Kidney tubule cell (primary cell): ENCODE results near the gene SRSF12.
A peak's percentile ranks its signal among the peaks of the same experiment; 100 is the strongest.
"Not testable (repeated sequence)": the region's sequence is repeated elsewhere in the genome, so short reads cannot be mapped to it uniquely, and the experiment has no call there.

ENCODE experiments used
- DNase-seq: peaks from one replicate; pipeline ENCODE4 v3.0.0-alpha.2; 2018; ENCODE audit warnings: low spot score

Gene SRSF12

GRCh38 chr6:89128256-89128671 is 10.4 kb upstream of the SRSF12 start:
- not testable (repeated sequence) for DNase-seq

- DNase-seq = peak; percentile 50
Measured at GRCh38 chr6:89122625-89123024, 4.8 kb upstream of the SRSF12 start.

- no peak for DNase-seq
Measured at GRCh38 chr6:89121934-89122333, 4.1 kb upstream of the SRSF12 start.

- DNase-seq = peak; percentile 98
Measured at GRCh38 chr6:89120371-89120770, 2.5 kb upstream of the SRSF12 start.

GRCh38 chr6:89118931-89119330 is 1.1 kb upstream of the SRSF12 start:
- DNase-seq = no peak

- no peak for DNase-seq
Measured at GRCh38 chr6:89116702-89117101, 1.2 kb downstream of the SRSF12 start.

- DNase-seq = peak; percentile 39
Measured at GRCh38 chr6:89111933-89112332, 5.9 kb downstream of the SRSF12 start.

- no peak for DNase-seq
Measured at GRCh38 chr6:89110284-89110683, 7.6 kb downstream of the SRSF12 start.

- DNase-seq = no peak
Measured at GRCh38 chr6:89100114-89100513, 17.8 kb downstream of the SRSF12 start.

- DNase-seq = no peak
Measured at GRCh38 chr6:89098461-89098860, 19.4 kb downstream of the SRSF12 start.

GRCh38 chr6:89087881-89088280 is 30.0 kb downstream of the SRSF12 start:
- no peak for DNase-seq

GRCh38 chr6:89085409-89086205 is 32.3 kb downstream of the SRSF12 start:
- no peak for DNase-seq

GRCh38 chr6:89084954-89085353 is 32.9 kb downstream of the SRSF12 start:
- DNase-seq = peak; percentile 31

GRCh38 chr6:89084542-89084941 is 33.3 kb downstream of the SRSF12 start:
- no peak for DNase-seq

- peak; percentile 42 for DNase-seq
Measured at GRCh38 chr6:89082486-89082891, 35.4 kb downstream of the SRSF12 start.

- DNase-seq = peak; percentile 98
Measured at GRCh38 chr6:89081423-89082322, 36.2 kb downstream of the SRSF12 start.

- DNase-seq = no peak
Measured at GRCh38 chr6:89081129-89081422, 36.8 kb downstream of the SRSF12 start.

- peak; percentile 100 for DNase-seq
Measured at GRCh38 chr6:89080281-89081128, 37.4 kb downstream of the SRSF12 start, which contains the start of gene PNRC1. PNRC1 (plus strand) TSS chr6:89080751; CDS start chr6:89080895, 144 bp downstream.

- DNase-seq = peak; percentile 68
Measured at GRCh38 chr6:89079511-89080234, 38.2 kb downstream of the SRSF12 start.

- DNase-seq = peak; percentile 51
Measured at GRCh38 chr6:89073840-89074239, 44.0 kb downstream of the SRSF12 start.

GRCh38 chr6:89073014-89073620 is 44.8 kb downstream of the SRSF12 start:
- no peak for DNase-seq
